ENCODE data around the gene CALD1. TPM values are rescaled to one million over a fixed set of nuclear protein-coding genes. Genes with fewer than 3 reads are reported as not detected.

Gene CALD1
- total RNA-seq, 1 experiment from 2014 or later: 107 TPM

DNA sequence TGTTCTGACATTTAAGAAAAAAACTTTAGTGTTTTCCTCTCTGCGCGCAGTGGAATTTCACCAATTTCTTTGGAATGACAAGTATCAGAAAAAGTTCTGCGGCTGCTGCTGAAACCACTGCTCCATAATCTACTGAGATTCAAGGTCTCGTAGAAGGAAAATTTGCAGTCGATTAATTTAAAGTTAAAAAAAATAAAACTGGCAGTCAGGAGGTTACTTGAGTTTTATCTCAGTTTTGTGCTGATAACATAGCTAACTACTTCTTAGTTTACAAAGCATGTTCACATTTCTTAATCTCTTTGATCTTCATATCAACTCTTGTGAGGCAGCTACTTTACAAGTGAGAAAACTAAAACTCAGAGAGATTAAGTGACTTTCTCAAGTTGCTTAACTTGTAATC is 18.2 kb upstream of the CALD1 start:
- Histone ChIP-seq H3K56ac (ENCODE audit: insufficient read length, low read depth, low read length) (no peak overlapping the region), H3K4me1 (ENCODE audit: insufficient read depth, low read length) (no peaks in the 10 kb centered on the region), H2BK15ac (ENCODE audit: low read depth, low read length) (no peak overlapping the region), H4K8ac (replicated peaks; ENCODE audit: insufficient read length, low read depth, low read length) (no peak overlapping the region), H3T11ph (ENCODE audit: low read length) (no peak overlapping the region), H2AFZ (ENCODE audit: low read length) (no peak overlapping the region), H3K23ac (ENCODE audit: insufficient read length, low read depth, low read length) (no peak overlapping the region), H3K9ac (ENCODE audit: extremely low read depth, insufficient read length, low read length) (no peak overlapping the region), H4K20me1 (ENCODE audit: control insufficient read depth, insufficient read depth, insufficient read length) (no peaks in the 10 kb centered on the region), H3K23me2 (ENCODE audit: insufficient read length, low read depth, low read length, poor library complexity, severe bottlenecking) (no peaks in the 10 kb centered on the region), H3K18ac (ENCODE audit: insufficient read length, low read depth, low read length) (no peak overlapping the region), H2BK20ac (ENCODE audit: low read depth, low read length, poor library complexity, severe bottlenecking) (no peak overlapping the region), H2BK12ac (ENCODE audit: insufficient read length, low read depth, low read length) (no peak overlapping the region), H4K91ac (ENCODE audit: insufficient read length, low read depth, low read length) (no peak overlapping the region), H3K4me2 (ENCODE audit: insufficient read depth, insufficient read length, low read length) (no peak overlapping the region), H3K4ac (ENCODE audit: low read depth, low read length) (no peak overlapping the region), H3K27me3 (ENCODE audit: insufficient read depth, low read length) (no peaks in the 10 kb centered on the region), H3K9me3 (ENCODE audit: control insufficient read depth, low read depth, low read length) (no peaks in the 10 kb centered on the region), H2BK5ac (ENCODE audit: insufficient read length, low read length) (no peak overlapping the region), H4K5ac (ENCODE audit: insufficient read length, low read depth, low read length) (no peak overlapping the region), H3K27ac (ENCODE audit: insufficient read length, low read depth, low read length) (no peak overlapping the region), H3K79me1 (ENCODE audit: insufficient read depth, low read depth, low read length, poor library complexity, severe bottlenecking) (no peaks in the 10 kb centered on the region), H2BK120ac (ENCODE audit: low read depth, low read length, poor library complexity, severe bottlenecking) (no peak overlapping the region), H3K14ac (ENCODE audit: insufficient read depth, low read length) (no peak overlapping the region), H3K79me2 (ENCODE audit: insufficient read depth, low read length) (no peaks in the 10 kb centered on the region), H2AK5ac (ENCODE audit: insufficient read length, low read length) (no peak overlapping the region)
- Mint-ChIP-seq H3K27me3 (ENCODE audit: low read depth) (peaks cover 2% of the 10 kb centered on the region), H3K9me3 (no peaks in the 10 kb centered on the region; a peak in 1 of 5 replicates), H3K4me3 (no peak overlapping the region), H3K36me3 (ENCODE audit: insufficient read depth in 1 of 3, low read depth in 3 of 3) (no peaks in the 10 kb centered on the region), H3K27ac (no peak overlapping the region), H3K4me1 (no peaks in the 10 kb centered on the region)
- no CpG with 5 or more reads among the region's 5 CpGs for WGBS (ENCODE audit: extremely low coverage, insufficient read length, low lambda C conversion rate)
- DNase-seq: no peak
- TF ChIP-seq, protein P1, sequence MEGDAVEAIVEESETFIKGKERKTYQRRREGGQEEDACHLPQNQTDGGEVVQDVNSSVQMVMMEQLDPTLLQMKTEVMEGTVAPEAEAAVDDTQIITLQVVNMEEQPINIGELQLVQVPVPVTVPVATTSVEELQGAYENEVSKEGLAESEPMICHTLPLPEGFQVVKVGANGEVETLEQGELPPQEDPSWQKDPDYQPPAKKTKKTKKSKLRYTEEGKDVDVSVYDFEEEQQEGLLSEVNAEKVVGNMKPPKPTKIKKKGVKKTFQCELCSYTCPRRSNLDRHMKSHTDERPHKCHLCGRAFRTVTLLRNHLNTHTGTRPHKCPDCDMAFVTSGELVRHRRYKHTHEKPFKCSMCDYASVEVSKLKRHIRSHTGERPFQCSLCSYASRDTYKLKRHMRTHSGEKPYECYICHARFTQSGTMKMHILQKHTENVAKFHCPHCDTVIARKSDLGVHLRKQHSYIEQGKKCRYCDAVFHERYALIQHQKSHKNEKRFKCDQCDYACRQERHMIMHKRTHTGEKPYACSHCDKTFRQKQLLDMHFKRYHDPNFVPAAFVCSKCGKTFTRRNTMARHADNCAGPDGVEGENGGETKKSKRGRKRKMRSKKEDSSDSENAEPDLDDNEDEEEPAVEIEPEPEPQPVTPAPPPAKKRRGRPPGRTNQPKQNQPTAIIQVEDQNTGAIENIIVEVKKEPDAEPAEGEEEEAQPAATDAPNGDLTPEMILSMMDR (conservative IDR thresholded peaks at IDR 0.05): no peak

Measured in H9 (cell line).